Measurements from ENCODE around the gene SNCA. TPM values are rescaled to one million over a fixed set of nuclear protein-coding genes. Genes with fewer than 3 reads are reported as not detected.
A peak's percentile ranks its signal among the peaks of the same experiment; 100 is the strongest.

SNCA gene
- total RNA-seq, result 10 to 100 TPM in 1 of 2 donors, under 1 TPM in 1; 0.45 to 26.1 TPM
- total RNA-seq, result 0.45 to 0.93 reads per million in 2 donors

DNA sequence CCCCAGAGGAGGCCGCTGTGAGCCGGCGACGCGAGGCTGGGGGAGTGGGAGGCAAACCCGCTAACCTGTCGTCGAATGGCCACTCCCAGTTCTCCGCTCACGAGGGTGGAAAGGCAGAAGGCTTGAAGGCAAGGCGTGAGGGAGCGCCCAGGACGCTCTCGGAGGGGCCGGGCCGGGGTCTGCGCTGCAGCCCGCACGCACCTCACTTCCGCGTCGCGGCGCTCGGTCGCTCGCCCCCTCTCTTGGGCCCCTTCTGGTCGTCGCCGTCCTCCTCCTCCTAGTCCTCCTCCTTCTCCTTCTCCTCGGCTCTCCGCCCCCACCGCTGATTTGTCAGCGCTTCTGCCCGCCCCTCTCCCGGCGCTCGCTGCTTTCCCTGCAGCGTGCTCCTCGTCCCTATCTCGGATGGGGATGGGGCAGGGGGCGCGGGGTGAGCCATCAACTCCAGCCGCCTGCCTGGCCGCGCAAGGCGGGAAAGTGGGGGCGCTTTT lies at the start of gene SNCA:
SNCA (minus strand) TSS at position 265 of the 488 bp plus-strand sequence. CDS start 1,494 bp downstream, outside the sequence.
- Mint-ChIP-seq H3K4me1 (peaks cover 18% of the 10 kb centered on the region), H3K27ac (no peak within 1 kb of the TSS), H3K4me3 (peak within 1 kb of the TSS; percentile 89), H3K27me3 (peaks cover 66% of the 10 kb centered on the region), H3K36me3 (ENCODE audit: low read depth) (peaks cover 2% of the 10 kb centered on the region)
- DNase-seq, result peak in 1 of 3 donors; percentile 21
- ATAC-seq, result peak; percentile 55
- H3K9me3 ChIP-seq (ENCODE audit: control insufficient read depth, low read length, poor library complexity, severe bottlenecking), result no peaks in the 10 kb centered on the region

DNA sequence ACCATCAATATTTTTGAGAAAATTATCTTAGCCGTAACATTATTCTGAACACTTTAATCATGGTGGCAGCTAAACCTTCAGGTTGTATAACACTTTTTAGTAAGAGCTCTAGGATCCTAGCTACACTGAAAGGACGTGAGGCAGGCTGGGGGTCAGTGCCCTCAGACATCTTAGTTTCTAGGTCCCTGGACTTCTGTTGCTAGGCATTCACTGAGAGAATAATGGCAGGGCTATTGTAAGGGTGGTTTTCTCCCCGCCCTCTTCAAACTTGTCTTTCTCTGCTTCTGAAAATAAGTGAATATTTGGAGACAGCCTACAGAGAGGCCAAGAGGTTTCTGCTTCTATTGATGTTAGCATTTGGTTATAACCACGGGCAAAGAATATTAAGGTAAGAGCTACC lies 42.3 kb upstream of the SNCA start:
- H3K9me3 ChIP-seq (ENCODE audit: control insufficient read depth, low read length, poor library complexity, severe bottlenecking), result no peaks in the 10 kb centered on the region
- no peak for ATAC-seq
- Mint-ChIP-seq H3K4me3 (no peak overlapping the region), H3K27ac (no peak overlapping the region), H3K36me3 (ENCODE audit: low read depth) (no peaks in the 10 kb centered on the region), H3K27me3 (peaks cover 36% of the 10 kb centered on the region), H3K4me1 (peaks cover 3% of the 10 kb centered on the region)
- DNase-seq, result no peak

DNA sequence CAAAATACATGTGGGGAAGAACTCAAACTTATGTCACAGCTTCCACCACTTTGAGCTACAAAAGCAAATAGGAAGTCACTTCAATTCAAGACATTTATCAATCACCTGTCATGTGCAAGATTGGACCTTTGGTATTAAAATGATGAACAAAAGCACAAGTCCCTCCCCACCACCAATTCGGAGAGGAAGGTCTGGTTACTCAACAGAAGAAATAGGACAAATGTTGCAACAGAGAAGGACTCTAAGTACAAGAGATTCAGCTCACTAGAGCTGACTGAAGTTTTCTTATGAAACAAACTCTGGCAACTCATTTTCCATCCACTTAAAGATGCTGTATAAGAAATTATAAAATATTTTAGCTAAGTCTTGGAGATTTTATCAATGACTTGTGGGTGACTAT lies 41.6 kb upstream of the SNCA start:
- Mint-ChIP-seq H3K4me3 (no peak overlapping the region), H3K27ac (no peak overlapping the region), H3K27me3 (peaks cover 36% of the 10 kb centered on the region), H3K36me3 (ENCODE audit: low read depth) (no peaks in the 10 kb centered on the region), H3K4me1 (peaks cover 3% of the 10 kb centered on the region)
- DNase-seq, result no peak
- no peaks in the 10 kb centered on the region for H3K9me3 ChIP-seq (ENCODE audit: control insufficient read depth, low read length, poor library complexity, severe bottlenecking)
- ATAC-seq, result no peak

DNA sequence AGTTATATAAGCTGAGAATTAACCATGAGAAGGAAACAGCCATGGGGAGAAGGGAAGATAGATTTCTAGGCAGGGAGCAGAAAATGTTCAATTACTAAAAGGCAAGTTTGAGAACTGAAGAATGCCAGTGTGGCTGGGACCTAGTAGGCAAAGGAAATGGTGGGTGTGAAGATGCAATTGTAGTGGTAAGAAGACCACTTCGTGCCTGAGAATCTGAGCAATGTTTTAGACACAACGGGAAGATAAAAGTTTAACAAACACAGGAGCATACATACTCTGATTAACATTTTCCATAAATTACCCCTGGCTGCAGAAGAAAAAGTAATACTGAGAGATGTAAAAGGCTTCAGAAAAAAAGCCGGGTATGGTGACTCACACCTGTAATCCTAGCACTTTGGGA lies 39.6 kb upstream of the SNCA start:
- H3K36me3 Mint-ChIP-seq (ENCODE audit: low read depth), result no peaks in the 10 kb centered on the region
- peaks cover 3% of the 10 kb centered on the region for H3K4me1 Mint-ChIP-seq
- H3K27ac Mint-ChIP-seq, result no peak overlapping the region
- DNase-seq, result no peak
- H3K9me3 ChIP-seq (ENCODE audit: control insufficient read depth, low read length, poor library complexity, severe bottlenecking), result no peaks in the 10 kb centered on the region
- H3K27me3 Mint-ChIP-seq, result peaks cover 46% of the 10 kb centered on the region
- H3K4me3 Mint-ChIP-seq, result no peak overlapping the region
- no peak for ATAC-seq

DNA sequence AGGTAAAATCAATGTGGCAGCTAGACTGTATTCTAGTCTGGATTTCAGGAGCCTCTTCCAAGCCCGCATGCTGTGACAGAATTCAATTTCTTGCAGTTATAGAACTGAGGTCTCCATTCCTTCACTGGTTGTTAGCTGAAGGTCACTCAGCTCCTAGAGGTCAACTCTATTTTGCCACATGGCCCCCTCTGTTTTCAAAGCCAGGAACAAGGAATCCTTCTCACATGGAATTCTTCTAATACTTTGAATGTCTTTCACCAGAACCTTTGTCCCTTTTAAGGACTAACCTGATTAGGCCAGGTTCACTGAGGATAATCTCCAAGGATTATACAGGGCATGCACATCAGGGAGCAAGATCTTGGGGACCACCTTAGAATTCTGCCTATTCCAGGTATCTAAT lies 34.2 kb upstream of the SNCA start:
- H3K36me3 Mint-ChIP-seq (ENCODE audit: low read depth), result no peaks in the 10 kb centered on the region
- H3K9me3 ChIP-seq (ENCODE audit: control insufficient read depth, low read length, poor library complexity, severe bottlenecking), result no peaks in the 10 kb centered on the region
- peaks cover under 1% of the 10 kb centered on the region for H3K4me1 Mint-ChIP-seq
- ATAC-seq, result no peak
- no peak for DNase-seq
- H3K4me3 Mint-ChIP-seq, result no peak overlapping the region
- H3K27ac Mint-ChIP-seq, result no peak overlapping the region
- peaks cover 50% of the 10 kb centered on the region for H3K27me3 Mint-ChIP-seq

DNA sequence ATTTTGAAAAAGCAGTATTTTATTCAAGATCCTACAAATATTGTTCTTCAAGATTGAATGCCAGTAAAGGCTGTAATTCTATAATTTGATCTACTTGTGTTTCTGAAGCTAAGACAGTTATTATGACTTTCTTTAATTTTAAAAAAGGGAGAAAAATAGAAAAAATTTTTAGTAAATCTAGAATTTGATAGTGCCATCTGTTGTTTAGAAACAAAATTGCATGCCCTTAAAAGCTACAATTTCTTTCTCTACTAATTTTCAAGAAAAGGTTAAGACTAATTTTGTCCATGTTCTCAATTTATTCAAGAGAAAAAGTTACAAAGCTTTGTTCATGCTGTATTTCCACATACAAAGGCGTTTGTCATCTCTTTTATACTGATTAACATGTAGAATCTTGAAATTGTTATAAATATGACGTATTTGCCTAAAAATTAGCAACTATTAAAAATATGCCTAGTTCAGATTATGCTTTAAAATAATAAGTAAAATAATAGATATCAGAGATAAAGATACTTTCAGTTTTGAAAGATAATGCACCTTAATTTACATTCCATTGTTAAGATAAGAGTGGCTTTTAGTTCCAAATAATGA lies 32.1 kb upstream of the SNCA start:
- Mint-ChIP-seq H3K4me1 (no peaks in the 10 kb centered on the region), H3K27ac (no peak overlapping the region), H3K27me3 (peaks cover 47% of the 10 kb centered on the region), H3K4me3 (no peak overlapping the region), H3K36me3 (ENCODE audit: low read depth) (no peaks in the 10 kb centered on the region)
- DNase-seq (no peak), ATAC-seq (no peak)
- H3K9me3 ChIP-seq (ENCODE audit: control insufficient read depth, low read length, poor library complexity, severe bottlenecking), result no peaks in the 10 kb centered on the region

DNA sequence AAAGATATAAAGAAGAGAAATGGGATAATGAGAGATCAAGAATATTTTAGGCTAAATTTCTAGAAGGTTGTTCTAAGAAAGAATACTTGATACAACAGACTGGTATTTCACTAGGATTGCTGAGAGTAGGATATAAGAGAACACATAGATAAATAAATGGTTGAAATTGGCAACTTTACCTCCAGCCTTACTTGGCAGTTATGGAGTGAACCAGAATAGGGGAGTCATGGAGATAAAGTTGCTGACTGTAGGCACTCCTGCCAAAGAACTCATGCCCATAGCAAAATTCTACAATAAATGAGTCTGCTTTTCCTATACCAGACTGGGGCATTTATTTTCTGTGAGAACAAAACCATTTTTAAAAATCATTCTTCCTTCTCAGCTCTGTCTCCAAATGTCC lies 31.3 kb upstream of the SNCA start:
- peaks cover 46% of the 10 kb centered on the region for H3K27me3 Mint-ChIP-seq
- H3K36me3 Mint-ChIP-seq (ENCODE audit: low read depth), result no peaks in the 10 kb centered on the region
- ATAC-seq (no peak), DNase-seq (no peak)
- no peak overlapping the region for H3K4me3 Mint-ChIP-seq
- H3K4me1 Mint-ChIP-seq, result peaks cover under 1% of the 10 kb centered on the region
- H3K9me3 ChIP-seq (ENCODE audit: control insufficient read depth, low read length, poor library complexity, severe bottlenecking), result no peaks in the 10 kb centered on the region
- no peak overlapping the region for H3K27ac Mint-ChIP-seq

DNA sequence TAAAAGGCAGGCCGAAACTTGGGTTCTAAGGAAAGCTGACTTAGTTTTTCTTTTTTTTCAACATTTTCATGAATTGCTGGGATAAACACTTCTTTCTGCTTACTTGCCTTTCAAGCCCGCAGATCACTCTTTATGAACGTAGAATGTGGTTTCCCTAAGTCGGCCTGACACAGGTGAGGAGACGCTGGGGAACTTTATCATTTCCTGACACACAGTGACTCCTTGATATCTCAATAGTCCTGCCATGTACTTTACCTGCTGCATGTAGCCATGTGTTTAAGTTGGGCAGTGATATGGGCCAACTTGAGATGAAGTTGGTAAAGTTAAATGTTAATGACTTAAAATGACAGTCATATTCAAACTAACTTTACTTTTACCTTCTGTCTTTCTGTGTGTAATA lies 26.6 kb upstream of the SNCA start:
- Mint-ChIP-seq H3K36me3 (ENCODE audit: low read depth) (no peaks in the 10 kb centered on the region), H3K4me3 (no peak overlapping the region), H3K27me3 (peaks cover 41% of the 10 kb centered on the region), H3K4me1 (peaks cover 3% of the 10 kb centered on the region), H3K27ac (no peak overlapping the region)
- no peak for ATAC-seq
- H3K9me3 ChIP-seq (ENCODE audit: control insufficient read depth, low read length, poor library complexity, severe bottlenecking), result no peaks in the 10 kb centered on the region
- DNase-seq, result no peak

DNA sequence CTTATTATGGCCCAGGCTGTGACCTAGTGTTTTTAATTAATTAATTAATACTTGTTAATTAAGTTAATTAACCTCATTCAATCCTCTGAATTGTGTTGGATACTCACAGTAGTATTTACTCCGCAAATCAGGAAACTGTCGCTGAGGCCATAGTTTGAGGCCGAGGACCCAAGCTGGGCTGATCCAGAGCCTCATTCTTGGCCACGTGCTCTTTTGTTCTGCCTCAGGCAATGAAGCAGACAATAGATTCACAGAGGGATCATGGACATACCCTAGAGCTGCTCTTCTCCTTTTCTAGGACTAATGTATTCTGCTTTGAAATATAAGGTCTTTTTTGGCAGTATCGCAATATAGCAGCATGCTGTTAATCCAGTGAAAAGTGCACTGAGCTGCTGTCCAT lies 24.0 kb upstream of the SNCA start:
- Mint-ChIP-seq H3K36me3 (ENCODE audit: low read depth) (no peaks in the 10 kb centered on the region), H3K4me1 (peaks cover 3% of the 10 kb centered on the region), H3K4me3 (no peak overlapping the region), H3K27me3 (peaks cover 25% of the 10 kb centered on the region), H3K27ac (no peak overlapping the region)
- ATAC-seq (no peak), DNase-seq (no peak)
- H3K9me3 ChIP-seq (ENCODE audit: control insufficient read depth, low read length, poor library complexity, severe bottlenecking), result no peaks in the 10 kb centered on the region

DNA sequence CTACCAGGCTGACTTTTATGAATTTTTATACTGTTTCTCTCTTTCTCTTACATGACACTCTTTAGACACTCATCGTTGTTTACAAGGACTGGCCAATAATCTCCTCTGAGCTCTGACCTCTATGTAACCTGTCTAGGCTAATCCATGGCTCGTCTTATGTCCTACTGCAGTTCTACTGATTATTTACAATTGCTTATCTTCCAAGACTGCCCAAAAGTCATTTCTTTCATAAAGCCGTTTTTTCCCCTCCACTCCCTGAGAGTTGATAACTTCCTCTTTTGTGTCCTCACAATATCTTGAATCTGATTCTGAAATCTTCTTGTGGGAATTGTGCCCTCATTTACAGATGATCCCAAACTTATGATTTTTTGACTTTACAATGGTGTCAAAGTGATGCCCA lies 18.3 kb upstream of the SNCA start:
- Mint-ChIP-seq H3K27me3 (peaks cover 19% of the 10 kb centered on the region), H3K27ac (no peak overlapping the region), H3K36me3 (ENCODE audit: low read depth) (no peaks in the 10 kb centered on the region), H3K4me3 (no peak overlapping the region), H3K4me1 (no peaks in the 10 kb centered on the region)
- ATAC-seq (no peak), DNase-seq (no peak)
- no peaks in the 10 kb centered on the region for H3K9me3 ChIP-seq (ENCODE audit: control insufficient read depth, low read length, poor library complexity, severe bottlenecking)

DNA sequence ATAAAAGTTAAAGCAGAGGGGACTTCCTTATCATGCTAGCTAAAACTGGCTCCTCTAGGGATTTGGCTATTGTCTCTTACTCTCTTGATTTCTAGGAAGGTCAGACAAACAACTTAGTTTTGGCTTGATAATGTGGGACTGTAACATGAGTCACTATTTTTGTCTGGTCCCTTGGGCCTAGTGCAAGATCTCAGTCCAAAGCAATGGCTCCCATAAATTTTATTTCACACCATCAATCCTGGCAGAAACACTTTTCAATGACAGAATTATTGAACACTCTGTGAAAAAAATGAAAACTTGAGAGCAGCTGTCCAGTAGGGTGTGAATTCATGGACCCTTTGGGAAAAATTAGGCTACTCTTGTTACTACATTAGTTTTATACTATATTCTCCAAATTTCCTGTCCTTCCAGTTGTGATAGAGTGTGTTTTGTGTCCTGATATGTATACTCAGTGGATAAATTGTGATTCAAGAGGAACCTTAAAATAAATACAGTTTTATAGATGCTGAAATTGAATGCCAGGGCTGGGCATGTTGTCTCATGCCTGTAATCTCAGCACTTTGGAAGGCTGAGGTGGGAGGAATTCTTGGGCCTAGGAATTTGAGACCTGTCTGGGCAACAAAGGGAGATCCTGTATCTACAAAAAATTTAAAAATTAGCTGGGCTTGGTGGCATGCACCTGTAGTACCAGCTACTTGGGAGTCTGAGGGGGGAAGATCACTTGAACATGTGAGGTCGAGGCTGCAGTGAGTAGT lies 10.8 kb upstream of the SNCA start:
- no peak overlapping the region for H3K27ac Mint-ChIP-seq
- no peaks in the 10 kb centered on the region for H3K4me1 Mint-ChIP-seq
- ATAC-seq (no peak), DNase-seq (no peak)
- no peaks in the 10 kb centered on the region for H3K36me3 Mint-ChIP-seq (ENCODE audit: low read depth)
- H3K9me3 ChIP-seq (ENCODE audit: control insufficient read depth, low read length, poor library complexity, severe bottlenecking), result no peaks in the 10 kb centered on the region
- H3K27me3 Mint-ChIP-seq, result no peaks in the 10 kb centered on the region
- H3K4me3 Mint-ChIP-seq, result no peak overlapping the region

DNA sequence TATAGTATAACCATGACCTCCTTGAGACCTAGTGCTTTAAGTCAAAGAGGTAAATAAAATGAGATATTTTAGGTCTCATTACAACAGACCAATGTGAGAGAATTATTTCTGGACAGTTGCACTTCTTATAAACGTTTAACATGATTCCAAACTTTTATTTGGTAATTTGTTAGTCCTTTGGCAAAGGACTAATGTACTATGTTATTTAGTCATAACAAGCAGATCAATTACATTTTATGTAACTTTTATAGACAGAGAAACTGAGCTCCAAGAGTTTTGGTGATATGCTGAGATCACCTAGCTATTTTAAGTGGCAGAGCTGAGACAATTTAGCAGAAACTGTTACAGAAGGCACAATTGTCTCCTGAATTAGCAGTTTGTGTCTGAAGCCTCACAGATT lies 2.6 kb upstream of the SNCA start:
- ATAC-seq (no peak), DNase-seq (no peak)
- no peak overlapping the region for H3K4me3 Mint-ChIP-seq
- no peak overlapping the region for H3K27ac Mint-ChIP-seq
- peaks cover 2% of the 10 kb centered on the region for H3K36me3 Mint-ChIP-seq (ENCODE audit: low read depth)
- H3K4me1 Mint-ChIP-seq, result peaks cover 18% of the 10 kb centered on the region
- peaks cover 56% of the 10 kb centered on the region for H3K27me3 Mint-ChIP-seq
- no peaks in the 10 kb centered on the region for H3K9me3 ChIP-seq (ENCODE audit: control insufficient read depth, low read length, poor library complexity, severe bottlenecking)

DNA sequence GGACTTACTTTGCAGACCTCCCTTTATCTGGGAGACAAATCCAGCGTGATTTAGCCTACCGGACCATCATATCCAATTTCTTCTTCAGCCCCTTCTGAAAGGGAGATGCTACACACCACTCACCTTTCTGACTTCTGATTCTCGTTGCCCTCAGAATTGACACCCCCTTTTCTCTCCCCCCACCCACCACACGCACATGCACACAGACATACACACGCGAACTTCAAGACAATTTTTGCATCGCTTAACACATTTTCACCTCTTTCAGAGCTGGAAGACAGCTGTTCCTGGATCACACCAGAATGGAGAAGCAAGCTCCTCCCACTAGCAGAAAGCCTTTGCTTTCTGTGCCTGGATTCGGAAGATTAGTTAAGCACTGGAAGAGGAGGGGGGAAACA lies 1.0 kb upstream of the SNCA start:
- Mint-ChIP-seq H3K4me3 (peak overlapping the region; percentile 89), H3K4me1 (peaks cover 18% of the 10 kb centered on the region), H3K27ac (no peak overlapping the region), H3K36me3 (ENCODE audit: low read depth) (peaks cover 2% of the 10 kb centered on the region), H3K27me3 (peaks cover 70% of the 10 kb centered on the region)
- DNase-seq, result no peak
- ATAC-seq, result peak; percentile 9
- H3K9me3 ChIP-seq (ENCODE audit: control insufficient read depth, low read length, poor library complexity, severe bottlenecking), result no peaks in the 10 kb centered on the region

Measured in T-helper 17 cell (primary cell).